Effector memory CD4-positive, alpha-beta T cell (primary cell): Measurements from ENCODE around the gene CEP112.

Experiments used
- DNase-seq, 3 donors: peaks; one replicate each; pipeline ENCODE4 v3.0.0-alpha.2; 2020
- H3K27ac ChIP-seq: 2 replicates; pipeline ENCODE4 v1.7.0; 2013; ENCODE audit warnings: mild to moderate bottlenecking, low read length, moderate library complexity; ENCODE audit not compliant: insufficient read depth, poor library complexity, severe bottlenecking
- H3K27me3 ChIP-seq: replicated peaks from 2 replicates; pipeline ENCODE4 v1.7.0; 2013; ENCODE audit warnings: mild to moderate bottlenecking, low read length; ENCODE audit not compliant: insufficient read depth, control insufficient read depth, poor library complexity, severe bottlenecking
- H3K36me3 ChIP-seq: 2 replicates; pipeline ENCODE4 v1.7.0; 2013; ENCODE audit warnings: mild to moderate bottlenecking, low read length, moderate library complexity; ENCODE audit not compliant: control insufficient read depth, insufficient read depth
- H3K4me1 ChIP-seq: 2 replicates; pipeline ENCODE4 v1.7.0; 2013; ENCODE audit warnings: low read length, mild to moderate bottlenecking; ENCODE audit not compliant: control insufficient read depth, insufficient read depth, poor library complexity, severe bottlenecking
- H3K4me3 ChIP-seq: 2 replicates; pipeline ENCODE4 v1.7.0; 2013; ENCODE audit warnings: low read length, low read depth, mild to moderate bottlenecking; ENCODE audit not compliant: insufficient read depth, poor library complexity, severe bottlenecking
- H3K9me3 ChIP-seq: 2 replicates; pipeline ENCODE4 v1.7.0; 2013; ENCODE audit warnings: mild to moderate bottlenecking, low read length, moderate library complexity; ENCODE audit not compliant: control insufficient read depth

CEP112 gene

DNA sequence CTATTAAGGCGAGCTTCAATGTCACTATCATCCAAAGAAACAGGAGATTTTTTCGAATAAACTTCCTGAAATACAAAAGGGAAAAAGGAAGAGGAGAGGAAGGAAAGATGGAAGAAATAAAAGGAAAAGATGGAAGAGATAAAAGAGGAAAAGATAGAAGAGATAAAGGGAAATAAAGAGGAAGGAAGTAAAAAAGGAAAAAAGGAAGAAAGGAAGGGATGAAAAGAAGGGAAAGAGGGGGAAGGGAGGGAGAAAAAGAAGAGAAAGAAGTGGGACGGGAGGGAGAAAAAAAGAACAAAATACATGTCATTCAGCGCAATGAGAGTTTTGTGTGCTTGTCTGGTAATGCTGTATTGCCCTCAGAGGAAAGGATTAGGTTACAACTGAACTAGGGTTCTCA lies 62.2 kb downstream of the CEP112 start:
- Histone ChIP-seq H3K4me1 (no peaks in the 10 kb centered on the region), H3K27me3 (no peaks in the 10 kb centered on the region), H3K27ac (no peak overlapping the region), H3K9me3 (no peaks in the 10 kb centered on the region), H3K4me3 (no peak overlapping the region), H3K36me3 (no peaks in the 10 kb centered on the region)
- no peak for DNase-seq

DNA sequence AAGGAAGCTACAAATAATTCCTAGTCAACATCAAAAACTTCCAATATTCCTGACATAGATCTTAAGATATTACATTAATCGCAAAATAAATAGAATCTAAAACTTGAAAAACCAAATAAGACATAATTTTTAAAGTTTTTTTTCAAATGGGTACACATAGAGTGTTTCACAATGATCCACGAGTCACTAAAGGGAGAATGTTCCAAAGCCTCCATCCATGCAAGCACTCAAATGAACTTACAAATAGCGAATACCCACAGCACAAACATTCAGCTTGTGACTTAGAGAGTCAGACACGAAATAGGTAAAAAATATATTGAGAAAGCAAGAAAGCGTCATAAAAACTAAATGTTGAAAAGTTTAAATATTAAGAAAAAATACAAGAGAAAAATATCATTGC lies 65.7 kb downstream of the CEP112 start:
- DNase-seq = no peak
- no peak overlapping the region for H3K27ac ChIP-seq
- no peaks in the 10 kb centered on the region for H3K9me3 ChIP-seq
- no peaks in the 10 kb centered on the region for H3K4me1 ChIP-seq
- H3K27me3 ChIP-seq = no peaks in the 10 kb centered on the region
- no peak overlapping the region for H3K4me3 ChIP-seq
- H3K36me3 ChIP-seq = no peaks in the 10 kb centered on the region

DNA sequence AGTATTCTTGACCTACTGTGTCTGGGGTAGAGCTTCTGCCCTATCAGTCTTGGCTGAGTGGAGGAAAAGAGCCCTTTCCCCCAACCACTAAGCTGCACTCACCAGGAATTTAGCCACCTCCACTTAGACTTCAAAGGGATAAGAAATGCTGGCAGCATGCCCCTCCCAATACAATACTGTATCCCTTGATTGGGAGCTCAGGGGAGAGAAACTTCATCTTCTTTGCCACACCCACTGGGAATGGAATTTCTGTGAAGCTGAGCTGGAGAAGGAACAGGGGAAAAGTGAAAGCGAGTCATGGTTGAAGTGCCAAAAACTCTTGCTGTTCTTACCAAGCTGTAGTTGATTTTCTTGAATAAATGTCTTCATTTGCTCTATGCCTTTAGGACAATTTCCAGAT lies 68.8 kb downstream of the CEP112 start:
- Histone ChIP-seq H3K4me3 (no peak overlapping the region), H3K9me3 (no peaks in the 10 kb centered on the region), H3K27me3 (no peaks in the 10 kb centered on the region), H3K36me3 (no peaks in the 10 kb centered on the region), H3K4me1 (no peaks in the 10 kb centered on the region), H3K27ac (no peak overlapping the region)
- no peak for DNase-seq

DNA sequence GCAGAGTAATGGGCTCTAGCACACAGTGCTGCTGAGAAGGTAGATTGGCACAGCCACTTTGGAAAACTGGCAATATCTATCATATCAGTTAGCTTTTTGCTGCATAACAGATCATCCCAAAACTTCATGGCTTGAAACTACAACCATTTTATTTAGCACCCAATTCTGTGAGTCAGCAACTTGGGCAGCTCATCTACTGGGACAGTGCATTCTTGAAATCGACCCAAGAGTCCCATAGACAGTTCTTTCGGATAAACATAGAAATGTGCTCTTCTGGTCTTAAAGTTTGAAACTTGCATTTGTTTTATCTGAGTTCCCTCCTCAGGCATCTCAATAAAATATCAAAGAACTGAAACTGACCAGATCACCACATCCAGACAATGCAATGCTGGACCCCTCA lies 76.7 kb downstream of the CEP112 start:
- Histone ChIP-seq H3K4me3 (no peak overlapping the region), H3K9me3 (no peaks in the 10 kb centered on the region), H3K36me3 (no peaks in the 10 kb centered on the region), H3K27me3 (no peaks in the 10 kb centered on the region), H3K4me1 (no peaks in the 10 kb centered on the region), H3K27ac (no peak overlapping the region)
- DNase-seq = no peak

DNA sequence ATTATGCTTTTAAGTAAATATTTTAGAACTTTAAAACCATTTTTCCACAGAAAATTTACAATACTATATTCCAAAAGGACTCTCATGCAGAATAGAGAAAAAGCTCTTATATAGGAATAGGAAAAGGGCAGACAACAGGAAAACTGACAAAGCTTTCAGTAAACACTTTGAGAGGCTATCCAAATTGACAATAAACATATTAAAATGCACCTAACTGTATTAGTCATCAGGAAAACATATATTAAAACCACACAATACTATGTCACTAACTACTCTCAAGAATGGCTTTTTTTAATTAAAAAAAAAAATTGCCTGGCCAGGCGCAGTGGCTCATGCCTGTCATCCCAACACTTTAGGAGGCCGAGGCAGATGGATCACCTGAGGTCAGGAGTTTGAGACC lies 77.3 kb downstream of the CEP112 start:
- H3K4me3 ChIP-seq = no peak overlapping the region
- no peaks in the 10 kb centered on the region for H3K36me3 ChIP-seq
- no peak overlapping the region for H3K27ac ChIP-seq
- H3K27me3 ChIP-seq = no peaks in the 10 kb centered on the region
- H3K9me3 ChIP-seq = no peaks in the 10 kb centered on the region
- DNase-seq = no peak
- H3K4me1 ChIP-seq = no peaks in the 10 kb centered on the region

DNA sequence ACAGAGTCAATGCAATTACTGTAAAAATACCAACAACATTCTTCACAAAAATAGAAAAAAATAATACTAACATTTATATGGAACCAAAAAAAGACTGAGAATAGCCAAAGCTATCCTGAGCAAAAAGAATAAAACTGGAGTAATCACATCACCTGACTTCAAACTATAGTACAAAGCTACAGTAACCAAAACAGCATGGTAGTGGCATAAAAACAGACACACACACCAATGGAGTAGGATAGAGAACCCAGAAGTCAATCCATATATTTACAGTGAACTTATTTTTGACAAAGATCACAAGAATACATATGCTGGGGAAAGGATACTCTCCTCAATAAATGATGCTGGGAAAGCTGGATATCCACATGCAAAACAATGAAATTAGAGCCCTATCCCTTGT lies 84.2 kb downstream of the CEP112 start:
- Histone ChIP-seq H3K27me3 (no peaks in the 10 kb centered on the region), H3K9me3 (no peaks in the 10 kb centered on the region), H3K4me1 (no peaks in the 10 kb centered on the region), H3K36me3 (no peaks in the 10 kb centered on the region), H3K27ac (no peak overlapping the region), H3K4me3 (no peak overlapping the region)
- no peak for DNase-seq

DNA sequence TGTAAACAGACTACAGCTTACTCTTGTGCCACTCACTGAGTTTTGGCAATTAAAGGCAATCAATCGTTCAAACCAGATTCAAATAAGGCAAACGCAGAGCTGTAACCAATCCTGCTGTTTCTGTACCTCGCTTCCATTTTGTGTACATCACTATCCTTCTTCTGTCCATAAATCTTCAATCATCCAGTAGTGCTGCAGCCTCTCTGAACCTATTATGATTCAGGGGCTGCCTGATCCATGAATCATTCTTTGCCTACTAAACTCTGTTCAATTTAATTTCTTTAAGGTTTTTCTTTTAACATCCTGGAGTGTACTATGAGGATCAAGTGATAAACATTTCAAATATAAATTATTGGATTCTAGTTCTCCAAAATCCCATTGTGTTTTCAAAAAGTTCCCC lies 93.9 kb downstream of the CEP112 start:
- no peaks in the 10 kb centered on the region for H3K9me3 ChIP-seq
- DNase-seq = no peak
- no peak overlapping the region for H3K27ac ChIP-seq
- H3K4me3 ChIP-seq = no peak overlapping the region
- H3K27me3 ChIP-seq = no peaks in the 10 kb centered on the region
- H3K36me3 ChIP-seq = no peaks in the 10 kb centered on the region
- H3K4me1 ChIP-seq = no peaks in the 10 kb centered on the region

DNA sequence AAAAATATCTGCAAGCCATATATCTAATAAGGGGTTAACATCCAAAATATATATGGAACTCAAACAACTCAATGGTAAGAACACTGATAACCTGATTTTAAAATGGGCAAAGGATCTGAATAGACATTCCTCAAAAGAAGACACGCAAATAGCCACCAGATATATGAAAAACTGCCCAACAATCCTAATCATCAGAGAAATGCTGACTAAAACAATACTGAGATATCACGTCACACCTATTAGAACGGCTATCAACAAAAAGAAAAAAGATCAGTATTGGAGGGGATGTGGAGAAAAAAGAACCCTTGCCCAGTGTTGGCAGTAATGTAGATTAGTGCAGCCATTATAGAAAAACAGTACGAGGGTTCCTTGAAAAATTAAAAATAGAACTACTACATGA lies 97.2 kb downstream of the CEP112 start:
- no peaks in the 10 kb centered on the region for H3K4me1 ChIP-seq
- no peak overlapping the region for H3K27ac ChIP-seq
- H3K9me3 ChIP-seq = no peaks in the 10 kb centered on the region
- H3K27me3 ChIP-seq = no peaks in the 10 kb centered on the region
- H3K4me3 ChIP-seq = no peak overlapping the region
- no peak for DNase-seq
- H3K36me3 ChIP-seq = no peaks in the 10 kb centered on the region

DNA sequence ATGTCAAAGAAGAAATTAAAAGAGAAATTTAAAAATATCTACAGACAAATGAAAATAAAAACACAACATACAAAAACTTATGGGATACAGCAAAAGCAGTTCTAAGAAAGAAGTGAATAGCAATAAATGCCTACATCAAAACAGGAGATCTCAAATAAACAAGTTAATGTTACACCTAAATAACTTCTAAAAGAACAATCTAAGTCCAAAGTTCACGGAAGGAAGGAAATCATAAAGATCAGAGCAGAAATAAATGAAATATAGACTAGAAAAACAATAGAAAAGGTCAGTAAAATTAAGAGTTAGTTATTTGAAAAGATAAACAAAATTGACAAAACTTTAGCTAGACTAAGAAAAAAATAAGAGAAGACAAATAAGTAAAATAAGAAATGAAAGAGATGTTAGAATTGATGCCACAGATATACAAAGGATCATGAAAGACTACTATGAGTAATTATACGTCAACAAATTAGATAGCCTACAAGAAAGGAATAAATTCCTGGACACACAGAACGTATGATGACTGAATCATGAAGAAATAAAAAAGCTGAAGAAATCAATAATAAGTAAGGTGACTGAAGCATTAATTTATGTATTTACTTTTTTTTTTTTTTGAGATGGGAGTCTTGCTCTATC lies 100.4 kb downstream of the CEP112 start:
- H3K4me1 ChIP-seq = no peaks in the 10 kb centered on the region
- H3K27ac ChIP-seq = no peak overlapping the region
- peaks cover 3% of the 10 kb centered on the region for H3K9me3 ChIP-seq

DNA sequence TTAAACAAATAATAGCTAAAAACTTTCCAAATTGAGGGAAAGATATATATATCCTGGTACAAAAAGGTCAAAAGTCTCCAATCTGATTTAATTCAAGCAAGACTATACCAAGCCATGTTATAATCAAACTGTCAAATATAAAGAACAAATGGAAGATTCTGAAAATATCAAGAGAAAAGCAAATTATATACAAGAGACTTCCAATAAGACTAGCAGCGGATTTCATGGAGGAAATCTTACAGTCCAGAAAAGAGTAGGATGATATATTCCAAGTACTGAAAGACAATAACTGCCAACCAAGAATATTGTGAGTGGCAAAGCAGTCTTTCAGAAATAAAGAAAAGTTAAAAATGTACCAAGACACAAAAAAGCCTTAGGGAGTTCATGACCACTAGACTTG lies 102.2 kb downstream of the CEP112 start:
- Histone ChIP-seq H3K27me3 (no peaks in the 10 kb centered on the region), H3K36me3 (no peaks in the 10 kb centered on the region), H3K4me1 (no peaks in the 10 kb centered on the region), H3K9me3 (peaks cover 3% of the 10 kb centered on the region), H3K27ac (no peak overlapping the region), H3K4me3 (no peak overlapping the region)
- DNase-seq = no peak

More for the DNA sequence above, 100.4 kb downstream of the CEP112 start:
- DNase-seq = no peak
- no peak overlapping the region for H3K4me3 ChIP-seq
- H3K36me3 ChIP-seq = no peaks in the 10 kb centered on the region
- H3K27me3 ChIP-seq = no peaks in the 10 kb centered on the region
